ENCODE results near the gene NFIA. TPM values are rescaled to one million over a fixed set of nuclear protein-coding genes. Genes with fewer than 3 reads are reported as not detected.

NFIA gene
- total RNA-seq, 1 experiment from 2014 or later: 0.35 TPM

DNA sequence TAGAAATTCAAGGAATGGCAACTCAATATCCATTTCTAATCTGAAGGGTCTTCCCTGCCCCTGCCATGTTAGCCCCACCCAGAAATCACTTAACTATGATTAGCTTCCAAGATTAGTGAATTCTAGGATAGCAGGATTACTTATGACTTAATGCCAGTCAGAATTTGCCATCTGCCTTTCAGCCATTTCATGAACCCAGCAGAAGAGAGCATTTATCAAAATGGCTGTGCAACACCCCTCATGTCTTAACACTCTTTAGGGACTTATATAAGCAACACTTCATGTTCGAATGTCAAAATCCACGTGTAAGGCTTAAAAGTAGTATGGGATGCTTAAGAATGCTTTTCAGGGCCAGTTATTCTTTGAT lies 288.5 kb downstream of the NFIA start:
- no peak overlapping the region for H3K4ac ChIP-seq (ENCODE audit: low read depth, low read length)
- H2BK12ac ChIP-seq (ENCODE audit: insufficient read length, low read depth, low read length): no peak overlapping the region
- Mint-ChIP-seq H3K36me3 (ENCODE audit: insufficient read depth in 1 of 3, low read depth in 3 of 3) (no peaks in the 10 kb centered on the region), H3K4me1 (no peaks in the 10 kb centered on the region), H3K27me3 (ENCODE audit: low read depth) (peaks cover 1% of the 10 kb centered on the region; the same call in 1 of the 2 replicates), H3K9me3 (no peaks in the 10 kb centered on the region), H3K27ac (no peak overlapping the region), H3K4me3 (no peak overlapping the region)
- H4K91ac ChIP-seq (ENCODE audit: insufficient read length, low read depth, low read length): no peak overlapping the region
- H3K14ac ChIP-seq (ENCODE audit: insufficient read depth, low read length): no peak overlapping the region
- no peak for TF ChIP-seq CTCF (conservative IDR thresholded peaks at IDR 0.05)
- no peak overlapping the region for H2BK20ac ChIP-seq (ENCODE audit: low read depth, low read length, poor library complexity, severe bottlenecking)
- H3K23ac ChIP-seq (ENCODE audit: insufficient read length, low read depth, low read length): no peak overlapping the region
- H2BK120ac ChIP-seq (ENCODE audit: low read depth, low read length, poor library complexity, severe bottlenecking): no peak overlapping the region
- no peaks in the 10 kb centered on the region for H3K27me3 ChIP-seq (ENCODE audit: insufficient read depth, low read length)
- H4K8ac ChIP-seq (replicated peaks; ENCODE audit: insufficient read length, low read depth, low read length): no peak overlapping the region
- no peaks in the 10 kb centered on the region for H3K23me2 ChIP-seq (ENCODE audit: insufficient read length, low read depth, low read length, poor library complexity, severe bottlenecking)
- H3K9ac ChIP-seq (ENCODE audit: extremely low read depth, insufficient read length, low read length): no peak overlapping the region
- H3K4me1 ChIP-seq (ENCODE audit: insufficient read depth, low read length): no peaks in the 10 kb centered on the region
- H3K9me3 ChIP-seq (ENCODE audit: control insufficient read depth, low read depth, low read length): no peaks in the 10 kb centered on the region
- no peak overlapping the region for H3T11ph ChIP-seq (ENCODE audit: low read length)
- no peak overlapping the region for H2AFZ ChIP-seq (ENCODE audit: low read length)
- no peak overlapping the region for H3K27ac ChIP-seq (ENCODE audit: insufficient read length, low read depth, low read length)
- H2BK15ac ChIP-seq (ENCODE audit: low read depth, low read length): no peak overlapping the region
- no peak overlapping the region for H2AK5ac ChIP-seq (ENCODE audit: insufficient read length, low read length)
- H4K5ac ChIP-seq (ENCODE audit: insufficient read length, low read depth, low read length): no peak overlapping the region
- no CpG with 5 or more reads among the region's 2 CpGs for WGBS (ENCODE audit: extremely low coverage, insufficient read length, low lambda C conversion rate)
- H3K79me1 ChIP-seq (ENCODE audit: insufficient read depth, low read depth, low read length, poor library complexity, severe bottlenecking): no peaks in the 10 kb centered on the region
- DNase-seq: no peak
- no peaks in the 10 kb centered on the region for H4K20me1 ChIP-seq (ENCODE audit: control insufficient read depth, insufficient read depth, insufficient read length)
- H3K4me2 ChIP-seq (ENCODE audit: insufficient read depth, insufficient read length, low read length): no peak overlapping the region
- no peak overlapping the region for H3K56ac ChIP-seq (ENCODE audit: insufficient read length, low read depth, low read length)
- no peak overlapping the region for H2BK5ac ChIP-seq (ENCODE audit: insufficient read length, low read length)
- H3K79me2 ChIP-seq (ENCODE audit: insufficient read depth, low read length): no peaks in the 10 kb centered on the region
- H3K18ac ChIP-seq (ENCODE audit: insufficient read length, low read depth, low read length): no peak overlapping the region

Data from H9 (cell line).